ENCODE results near the gene TNFSF9.

Gene TNFSF9

GRCh38 chr19:6528544-6529121 lies 2.2 kb upstream of the TNFSF9 start:
- no peak for TF ChIP-seq CTCF (IDR thresholded peaks at IDR 0.05; ENCODE audit: borderline replicate concordance, control extremely low read depth, extremely low read depth, insufficient read depth, missing control alignments)
- in situ Hi-C loops (cut with MboI; ENCODE audit: low sequenced_read_pairs, unreplicated experiment) = no loop called here
- DNase-seq (ENCODE audit: low spot score) = peak; percentile 59

DNA sequence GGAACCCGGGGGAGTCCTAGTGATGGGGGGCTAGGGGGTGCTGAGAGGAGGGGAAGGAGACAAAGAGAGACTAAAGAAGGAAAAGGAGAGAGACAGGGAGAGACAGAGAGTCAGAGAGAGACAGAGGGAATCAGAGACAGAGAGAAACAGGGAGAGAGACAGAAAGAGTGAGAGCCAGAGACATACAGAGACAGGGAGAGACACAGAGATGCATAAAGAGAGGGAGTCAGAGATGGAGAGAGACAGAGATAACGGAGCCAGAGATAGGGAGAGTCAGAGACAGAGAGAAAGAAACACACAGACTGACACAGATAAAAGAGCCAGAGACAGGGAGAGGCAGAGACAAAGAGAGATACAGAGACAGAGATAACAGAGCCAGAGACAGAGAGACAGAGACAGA lies 1.5 kb upstream of the TNFSF9 start:
- no peak for TF ChIP-seq CTCF (IDR thresholded peaks at IDR 0.05; ENCODE audit: borderline replicate concordance, control extremely low read depth, extremely low read depth, insufficient read depth, missing control alignments)
- no peak for DNase-seq (ENCODE audit: low spot score)
- in situ Hi-C loops (cut with MboI; ENCODE audit: low sequenced_read_pairs, unreplicated experiment) = no loop called here

GRCh38 chr19:6529937-6530385 lies 865 bp upstream of the TNFSF9 start:
- TF ChIP-seq CTCF (IDR thresholded peaks at IDR 0.05; ENCODE audit: borderline replicate concordance, control extremely low read depth, extremely low read depth, insufficient read depth, missing control alignments) = no peak
- DNase-seq (ENCODE audit: low spot score) = no peak
- in situ Hi-C loops (cut with MboI; ENCODE audit: low sequenced_read_pairs, unreplicated experiment) = no loop called here

DNA sequence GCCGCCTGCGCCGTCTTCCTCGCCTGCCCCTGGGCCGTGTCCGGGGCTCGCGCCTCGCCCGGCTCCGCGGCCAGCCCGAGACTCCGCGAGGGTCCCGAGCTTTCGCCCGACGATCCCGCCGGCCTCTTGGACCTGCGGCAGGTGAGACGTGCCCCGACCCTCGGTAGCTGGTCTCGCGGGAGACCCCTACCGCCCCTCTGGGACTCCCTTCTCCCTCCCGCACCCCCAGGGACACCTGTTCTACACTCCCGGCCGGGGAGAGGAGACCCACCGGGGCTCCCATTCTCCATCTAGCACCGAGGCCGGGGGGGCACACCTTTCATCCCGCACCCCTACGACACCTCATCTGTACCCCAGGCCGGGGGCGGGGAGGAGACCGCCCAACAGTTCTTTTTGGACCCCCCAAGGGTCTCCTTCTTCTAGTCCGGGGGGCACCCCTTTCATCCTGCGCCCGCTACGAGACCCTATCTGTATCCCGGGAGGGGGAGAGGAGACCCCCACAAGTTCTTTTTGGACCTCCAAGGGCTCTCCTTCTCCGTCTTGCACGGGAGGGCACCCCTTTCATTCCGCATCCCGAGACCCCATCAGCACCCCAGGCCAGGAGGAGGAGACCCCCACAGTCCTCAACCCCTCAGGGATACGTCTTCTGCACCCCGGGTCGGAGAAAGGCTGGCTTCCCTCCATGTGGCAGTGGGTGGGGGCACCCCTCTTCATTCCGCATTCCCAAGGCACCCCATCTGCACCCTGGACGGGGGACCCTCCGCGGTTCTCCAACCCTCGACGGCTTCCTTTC lies 533 bp downstream of the TNFSF9 start:
- DNase-seq (ENCODE audit: low spot score) = peak; percentile 40
- in situ Hi-C loops (cut with MboI; ENCODE audit: low sequenced_read_pairs, unreplicated experiment) = no loop called here
- TF ChIP-seq CTCF (IDR thresholded peaks at IDR 0.05; ENCODE audit: borderline replicate concordance, control extremely low read depth, extremely low read depth, insufficient read depth, missing control alignments) = no peak

DNA sequence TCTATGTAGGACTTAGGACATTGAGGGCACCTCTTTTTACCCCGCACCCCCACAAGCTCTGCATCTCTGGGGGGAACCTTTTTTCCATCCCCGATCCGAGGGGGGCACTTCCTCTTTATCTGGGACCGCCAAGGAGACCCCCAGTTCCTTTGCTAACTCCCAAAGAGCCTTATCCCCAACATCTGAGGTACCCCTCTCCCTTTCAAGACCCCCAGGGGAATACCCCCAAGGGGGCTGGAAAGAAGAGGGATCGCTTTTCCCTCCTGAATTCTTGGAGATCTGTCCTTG lies 1.1 kb downstream of the TNFSF9 start:
- in situ Hi-C loops (cut with MboI; ENCODE audit: low sequenced_read_pairs, unreplicated experiment) = no loop called here
- no peak for DNase-seq (ENCODE audit: low spot score)
- no peak for TF ChIP-seq CTCF (IDR thresholded peaks at IDR 0.05; ENCODE audit: borderline replicate concordance, control extremely low read depth, extremely low read depth, insufficient read depth, missing control alignments)

GRCh38 chr19:6532244-6532999 lies 1.6 kb downstream of the TNFSF9 start:
- in situ Hi-C loops (cut with MboI; ENCODE audit: low sequenced_read_pairs, unreplicated experiment) = no loop called here
- peak; percentile 78 for DNase-seq (ENCODE audit: low spot score)
- TF ChIP-seq CTCF (IDR thresholded peaks at IDR 0.05; ENCODE audit: borderline replicate concordance, control extremely low read depth, extremely low read depth, insufficient read depth, missing control alignments) = no peak
